Breast epithelium (tissue), 3 donors: ENCODE measurements around the gene SPRING1.

Experiments
- POLR2AphosphoS5 ChIP-seq, 3 donors: sonication (generic); formaldehyde crosslinking; IDR thresholded peaks; one replicate each; pipeline ENCODE4 v1.6.1; 2017; ENCODE audit warnings: antibody characterized with exemption in 3 of 3
- TF ChIP-seq, protein P1 (sequence below), 3 donors: fragments of 450-650 bp; IDR thresholded peaks; one replicate each; pipeline ENCODE4 v1.5.1; 2016 to 2017; ENCODE audit warnings: antibody characterized with exemption in 3 of 3, mild to moderate bottlenecking in 3 of 3, moderate library complexity in 3 of 3

DNA sequence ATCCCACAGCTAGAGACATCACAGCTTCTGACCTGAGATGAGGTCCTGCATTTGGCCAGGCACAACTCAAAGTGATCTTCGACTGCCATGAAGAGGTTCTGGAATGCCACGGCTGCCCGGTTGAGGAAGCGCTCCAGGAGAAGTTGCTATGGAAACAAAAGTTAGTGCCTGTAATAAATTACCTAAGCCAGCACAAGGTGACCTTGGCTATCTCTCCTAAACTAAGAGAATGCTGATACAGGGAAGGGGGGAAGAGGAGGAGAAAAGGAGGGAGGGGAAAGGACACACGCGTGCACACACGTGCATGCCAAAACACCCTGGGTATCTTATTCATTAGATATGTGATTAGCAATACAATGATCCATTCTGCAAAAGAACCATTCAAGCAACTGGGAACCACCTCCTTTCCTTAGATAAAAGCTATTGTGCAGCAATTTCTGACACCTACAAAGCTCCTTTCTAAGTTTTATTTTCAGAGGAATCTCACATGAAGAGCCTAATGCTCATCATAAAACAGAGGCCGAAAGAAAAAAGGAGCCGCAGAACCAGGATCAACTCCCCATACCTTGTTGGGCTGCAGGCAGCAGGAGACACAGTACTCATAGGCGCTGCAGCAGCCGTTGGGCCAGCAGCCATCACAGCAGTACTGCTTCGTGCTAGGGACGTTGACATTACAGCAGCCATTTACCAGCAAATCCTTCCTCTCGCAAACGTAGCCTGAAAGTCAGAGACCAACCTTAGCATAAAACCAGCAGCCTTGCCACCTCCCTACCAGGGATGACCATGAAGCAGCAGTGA lies 17.9 kb downstream of the SPRING1 start:
- TF ChIP-seq, protein P1, sequence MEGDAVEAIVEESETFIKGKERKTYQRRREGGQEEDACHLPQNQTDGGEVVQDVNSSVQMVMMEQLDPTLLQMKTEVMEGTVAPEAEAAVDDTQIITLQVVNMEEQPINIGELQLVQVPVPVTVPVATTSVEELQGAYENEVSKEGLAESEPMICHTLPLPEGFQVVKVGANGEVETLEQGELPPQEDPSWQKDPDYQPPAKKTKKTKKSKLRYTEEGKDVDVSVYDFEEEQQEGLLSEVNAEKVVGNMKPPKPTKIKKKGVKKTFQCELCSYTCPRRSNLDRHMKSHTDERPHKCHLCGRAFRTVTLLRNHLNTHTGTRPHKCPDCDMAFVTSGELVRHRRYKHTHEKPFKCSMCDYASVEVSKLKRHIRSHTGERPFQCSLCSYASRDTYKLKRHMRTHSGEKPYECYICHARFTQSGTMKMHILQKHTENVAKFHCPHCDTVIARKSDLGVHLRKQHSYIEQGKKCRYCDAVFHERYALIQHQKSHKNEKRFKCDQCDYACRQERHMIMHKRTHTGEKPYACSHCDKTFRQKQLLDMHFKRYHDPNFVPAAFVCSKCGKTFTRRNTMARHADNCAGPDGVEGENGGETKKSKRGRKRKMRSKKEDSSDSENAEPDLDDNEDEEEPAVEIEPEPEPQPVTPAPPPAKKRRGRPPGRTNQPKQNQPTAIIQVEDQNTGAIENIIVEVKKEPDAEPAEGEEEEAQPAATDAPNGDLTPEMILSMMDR (IDR thresholded peaks at IDR 0.05) = no peak
- no peak for TF ChIP-seq POLR2AphosphoS5 (IDR thresholded peaks at IDR 0.05)
